Nephron (organoid): ENCODE data around the gene KRT3.

ENCODE experiments used
- H3K27ac Mint-ChIP-seq, 3 experiments: 2 replicates each; pipeline ENCODE4 v1.8.0; 2020; ENCODE audit warnings: mixed read lengths in 3 of 3, mild to moderate bottlenecking in 2 of 3, moderate library complexity in 1 of 3
- H3K27me3 Mint-ChIP-seq: 2 replicates; pipeline ENCODE4 v1.8.0; 2021; ENCODE audit warnings: low read depth, mild to moderate bottlenecking, moderate library complexity, mixed read lengths
- H3K36me3 Mint-ChIP-seq: 2 replicates; pipeline ENCODE4 v1.8.0; 2020; ENCODE audit warnings: low read depth, mixed read lengths
- H3K4me1 Mint-ChIP-seq: 2 replicates; pipeline ENCODE4 v1.8.0; 2020; ENCODE audit warnings: mixed read lengths
- H3K4me3 Mint-ChIP-seq, 3 experiments: 2 replicates each; pipeline ENCODE4 v1.8.0; 2020; ENCODE audit warnings: mild to moderate bottlenecking in 3 of 3, mixed read lengths in 3 of 3, moderate library complexity in 2 of 3
- H3K9me3 Mint-ChIP-seq: 2 replicates; pipeline ENCODE4 v1.8.0; 2020; ENCODE audit warnings: mixed read lengths
- TF ChIP-seq, protein P1 (sequence below), 3 experiments: fragments of 200-600 bp; sonication (generic); IDR thresholded peaks; one replicate each; pipeline ENCODE4 v1.5.0; 2021; ENCODE audit warnings: antibody characterized with exemption in 3 of 3; ENCODE audit not compliant: unreplicated experiment in 3 of 3

KRT3 gene

DNA sequence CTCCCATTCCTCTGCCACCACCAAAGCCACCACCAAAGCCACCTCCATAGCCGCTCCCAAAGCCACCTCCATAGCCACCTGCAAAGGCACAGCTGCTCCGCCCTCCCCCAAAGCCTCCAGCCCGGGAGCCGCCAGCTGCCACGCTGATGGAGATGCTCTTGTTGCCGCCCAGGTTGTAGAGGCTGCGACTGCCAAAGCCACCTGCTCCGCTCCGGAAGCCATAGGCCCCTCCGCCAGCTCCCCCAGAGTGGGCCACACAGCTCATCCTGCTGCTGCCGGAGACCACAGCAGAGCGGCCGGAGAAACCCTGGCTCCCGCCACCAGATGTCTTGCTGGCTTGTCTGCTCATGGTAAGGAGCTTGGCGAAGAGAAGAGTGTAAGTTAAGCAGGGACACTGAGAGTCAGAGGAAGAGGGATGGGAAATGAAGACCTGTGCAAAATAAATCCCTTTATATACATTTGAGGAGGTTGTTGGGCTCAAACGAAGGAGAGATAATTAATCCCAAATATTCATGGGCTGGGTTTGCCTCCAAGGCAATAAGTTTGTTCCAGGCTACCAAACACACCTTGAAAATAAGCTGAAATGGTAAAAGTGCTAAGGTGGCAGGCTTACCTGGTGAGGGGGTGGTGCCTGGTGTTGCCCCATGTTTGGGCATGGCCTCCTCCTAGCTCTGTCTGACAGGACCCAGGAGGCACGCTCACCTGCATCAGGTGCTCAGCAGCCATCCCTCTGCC is at the start of gene KRT3:
Gene KRT3, minus strand, starts transcription at position 424 of the 735 bp plus-strand sequence. Its CDS starts 75 bp downstream, at position 349.
- Mint-ChIP-seq H3K9me3 (no peaks in the 10 kb centered on the region), H3K4me1 (no peaks in the 10 kb centered on the region), H3K4me3 (no peak within 1 kb of the TSS), H3K27ac (no peak within 1 kb of the TSS), H3K36me3 (no peaks in the 10 kb centered on the region), H3K27me3 (peaks cover 19% of the 10 kb centered on the region)
- TF ChIP-seq, protein P1, sequence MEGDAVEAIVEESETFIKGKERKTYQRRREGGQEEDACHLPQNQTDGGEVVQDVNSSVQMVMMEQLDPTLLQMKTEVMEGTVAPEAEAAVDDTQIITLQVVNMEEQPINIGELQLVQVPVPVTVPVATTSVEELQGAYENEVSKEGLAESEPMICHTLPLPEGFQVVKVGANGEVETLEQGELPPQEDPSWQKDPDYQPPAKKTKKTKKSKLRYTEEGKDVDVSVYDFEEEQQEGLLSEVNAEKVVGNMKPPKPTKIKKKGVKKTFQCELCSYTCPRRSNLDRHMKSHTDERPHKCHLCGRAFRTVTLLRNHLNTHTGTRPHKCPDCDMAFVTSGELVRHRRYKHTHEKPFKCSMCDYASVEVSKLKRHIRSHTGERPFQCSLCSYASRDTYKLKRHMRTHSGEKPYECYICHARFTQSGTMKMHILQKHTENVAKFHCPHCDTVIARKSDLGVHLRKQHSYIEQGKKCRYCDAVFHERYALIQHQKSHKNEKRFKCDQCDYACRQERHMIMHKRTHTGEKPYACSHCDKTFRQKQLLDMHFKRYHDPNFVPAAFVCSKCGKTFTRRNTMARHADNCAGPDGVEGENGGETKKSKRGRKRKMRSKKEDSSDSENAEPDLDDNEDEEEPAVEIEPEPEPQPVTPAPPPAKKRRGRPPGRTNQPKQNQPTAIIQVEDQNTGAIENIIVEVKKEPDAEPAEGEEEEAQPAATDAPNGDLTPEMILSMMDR (IDR thresholded peaks at IDR 0.05; ENCODE audit: unreplicated experiment in 3 of 3), result no peak

DNA sequence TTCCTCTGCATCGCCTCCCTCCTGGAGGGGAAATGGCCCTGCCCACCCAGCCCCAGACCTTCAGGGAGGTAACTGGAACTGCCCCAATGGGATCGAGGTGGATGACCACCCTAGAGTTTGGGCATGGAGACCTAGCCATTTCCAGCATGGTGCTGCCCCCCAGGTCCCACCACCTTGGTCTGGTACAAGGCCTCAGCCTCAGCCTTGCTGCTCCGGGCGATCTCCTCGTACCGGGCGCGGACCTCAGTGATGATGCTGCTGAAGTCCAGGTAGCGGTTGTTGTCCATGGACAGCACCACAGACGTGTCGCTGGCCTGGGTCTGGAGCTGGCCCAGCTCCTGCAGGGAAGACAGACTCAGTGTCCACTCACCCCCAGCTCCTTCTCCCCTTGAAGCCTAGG is 48.5 kb upstream of the KRT3 start:
- TF ChIP-seq, protein P1 (IDR thresholded peaks at IDR 0.05; ENCODE audit: unreplicated experiment in 3 of 3), result no peak
- no peaks in the 10 kb centered on the region for H3K36me3 Mint-ChIP-seq

DNA sequence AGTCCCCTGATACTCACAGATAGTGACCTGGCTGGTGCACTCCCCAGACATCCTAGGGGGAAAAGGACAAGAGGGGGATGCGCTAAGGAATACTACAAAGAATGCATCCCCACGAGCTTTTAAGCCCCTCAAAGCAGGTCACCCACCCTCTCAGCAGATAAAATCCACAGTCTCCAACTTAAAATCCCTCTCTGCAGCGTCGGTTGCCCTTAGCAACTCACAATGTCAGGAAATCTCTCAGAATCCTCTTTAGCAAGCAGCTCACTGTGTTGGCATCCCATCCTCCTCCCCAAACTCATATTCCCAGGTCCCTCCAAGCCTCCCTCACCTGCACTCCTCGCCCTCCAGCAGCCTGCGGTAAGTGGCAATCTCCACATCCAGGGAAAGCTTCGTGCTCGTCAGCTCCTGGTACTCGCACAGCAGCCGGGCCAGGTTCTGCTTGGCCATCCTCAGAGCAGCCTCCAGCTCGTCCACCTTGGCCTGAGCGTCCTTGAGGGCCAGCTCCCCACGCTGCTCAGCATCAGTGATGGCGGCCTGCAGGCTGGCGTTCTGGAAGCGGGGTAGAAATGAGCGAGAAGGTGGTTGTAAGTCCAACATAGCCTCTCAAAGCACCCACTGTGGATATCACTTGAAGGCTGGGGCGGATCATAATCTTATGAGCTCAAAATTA is 43.7 kb upstream of the KRT3 start:
- no peaks in the 10 kb centered on the region for H3K9me3 Mint-ChIP-seq
- H3K27me3 Mint-ChIP-seq, result peaks cover 33% of the 10 kb centered on the region
- TF ChIP-seq, protein P1 (IDR thresholded peaks at IDR 0.05; ENCODE audit: unreplicated experiment in 3 of 3), result no peak
- no peak overlapping the region for H3K27ac Mint-ChIP-seq
- no peak overlapping the region for H3K4me3 Mint-ChIP-seq
- no peaks in the 10 kb centered on the region for H3K4me1 Mint-ChIP-seq
- H3K36me3 Mint-ChIP-seq, result no peaks in the 10 kb centered on the region

More for the DNA sequence above, 48.5 kb upstream of the KRT3 start:
- Mint-ChIP-seq H3K4me3 (no peak overlapping the region), H3K9me3 (no peaks in the 10 kb centered on the region), H3K27ac (no peak overlapping the region), H3K27me3 (peaks cover 27% of the 10 kb centered on the region), H3K4me1 (no peaks in the 10 kb centered on the region)

DNA sequence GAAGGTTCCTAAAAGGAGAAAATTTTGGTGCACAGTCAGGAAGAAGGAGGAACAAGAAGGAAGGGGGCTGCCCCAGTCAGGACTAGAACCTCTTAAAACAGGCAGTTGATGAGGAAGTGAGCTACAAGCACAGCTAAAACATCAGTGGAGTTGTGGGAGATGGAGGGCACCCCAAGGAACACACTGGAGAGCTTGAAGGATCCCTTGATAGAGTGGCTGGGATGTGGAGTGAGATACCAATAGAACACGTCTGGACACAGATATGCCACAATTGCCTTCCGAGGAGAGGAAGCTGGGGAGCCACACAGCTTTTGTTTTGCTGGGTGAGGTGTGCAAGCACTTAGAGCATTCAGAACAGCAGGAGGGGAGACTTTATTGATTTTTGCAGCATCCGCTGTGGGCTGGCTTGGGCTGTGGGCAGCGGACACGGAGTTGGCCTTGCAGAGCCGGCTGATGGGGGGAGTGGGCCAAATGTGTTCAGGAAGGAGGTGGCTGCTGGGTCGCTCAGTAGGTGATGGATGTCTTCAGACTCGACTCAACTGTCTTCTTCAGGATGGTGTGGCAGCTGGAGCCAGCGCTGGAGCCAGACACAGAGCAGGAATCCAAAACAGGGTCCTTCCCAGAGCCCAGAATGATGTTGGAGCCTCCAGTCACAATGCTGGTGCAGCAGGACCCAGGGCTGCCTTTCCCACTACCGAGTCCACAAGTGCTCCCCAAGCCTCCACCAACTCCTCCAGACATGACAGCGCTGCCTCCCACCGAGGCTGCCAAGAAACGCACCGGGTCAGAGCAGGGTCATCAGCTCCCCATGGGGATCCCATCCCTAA is 42.9 kb upstream of the KRT3 start:
- peaks cover 33% of the 10 kb centered on the region for H3K27me3 Mint-ChIP-seq
- H3K36me3 Mint-ChIP-seq, result no peaks in the 10 kb centered on the region
- TF ChIP-seq, protein P1 (IDR thresholded peaks at IDR 0.05; ENCODE audit: unreplicated experiment in 3 of 3), result no peak
- H3K4me1 Mint-ChIP-seq, result no peaks in the 10 kb centered on the region
- no peaks in the 10 kb centered on the region for H3K9me3 Mint-ChIP-seq
- no peak overlapping the region for H3K27ac Mint-ChIP-seq
- H3K4me3 Mint-ChIP-seq, result no peak overlapping the region

DNA sequence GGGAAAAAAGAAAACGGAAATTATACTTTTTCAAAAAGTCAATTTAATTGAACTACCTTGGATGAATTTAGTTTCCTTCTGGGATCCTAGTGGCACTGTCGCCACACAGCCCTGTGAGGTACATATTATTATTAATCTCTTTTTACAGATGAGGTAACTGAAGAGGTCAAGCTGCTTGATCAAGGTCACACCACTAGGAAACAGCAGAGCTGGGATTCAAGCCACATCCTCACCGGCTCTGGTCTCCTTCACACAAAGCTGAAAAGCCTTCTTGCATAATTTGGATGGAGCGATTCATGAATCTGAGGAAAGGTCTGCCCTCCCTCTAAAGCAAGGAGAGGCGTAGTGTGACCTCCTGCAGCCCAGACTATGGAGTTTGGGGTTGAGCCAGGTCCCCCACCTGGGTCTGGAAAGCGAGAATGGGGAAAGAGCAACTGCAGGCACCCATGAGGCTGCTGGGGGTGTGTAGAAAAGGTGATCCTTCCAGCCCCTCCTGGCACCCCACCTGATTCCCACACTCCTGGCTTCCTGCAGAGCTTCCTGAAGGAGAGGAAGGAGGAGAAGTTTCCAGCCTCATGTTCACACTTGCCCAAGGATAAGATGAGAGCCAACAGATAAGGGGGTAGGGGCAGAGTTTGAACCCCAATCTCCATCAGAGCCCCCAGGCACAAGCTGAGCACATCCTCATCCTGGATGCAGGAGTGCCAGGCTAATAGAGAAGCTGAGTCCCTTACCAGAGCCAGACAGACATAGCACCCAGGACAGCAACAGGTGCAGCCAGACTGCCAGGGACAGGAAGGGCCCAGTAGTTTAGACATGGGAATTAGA is 42.1 kb upstream of the KRT3 start:
- Mint-ChIP-seq H3K27ac (no peak overlapping the region), H3K27me3 (peaks cover 33% of the 10 kb centered on the region), H3K9me3 (no peaks in the 10 kb centered on the region), H3K4me1 (no peaks in the 10 kb centered on the region), H3K4me3 (no peak overlapping the region), H3K36me3 (no peaks in the 10 kb centered on the region)
- TF ChIP-seq, protein P1 (IDR thresholded peaks at IDR 0.05; ENCODE audit: unreplicated experiment in 3 of 3), result no peak
